HUDEP-2 (cell line): Measurements from ENCODE around the gene WHRN.

Experiments
- DNase-seq, 76 experiments: peaks; one replicate each; lab custom pipeline; 2025; ENCODE audit not compliant: unreplicated experiment in 76 of 76; lab: John Stamatoyannopoulos, UW

The WHRN gene

GRCh38 chr9:114370968-114371320 lies 134.3 kb downstream of the WHRN start:
- DNase-seq: no peak

DNA sequence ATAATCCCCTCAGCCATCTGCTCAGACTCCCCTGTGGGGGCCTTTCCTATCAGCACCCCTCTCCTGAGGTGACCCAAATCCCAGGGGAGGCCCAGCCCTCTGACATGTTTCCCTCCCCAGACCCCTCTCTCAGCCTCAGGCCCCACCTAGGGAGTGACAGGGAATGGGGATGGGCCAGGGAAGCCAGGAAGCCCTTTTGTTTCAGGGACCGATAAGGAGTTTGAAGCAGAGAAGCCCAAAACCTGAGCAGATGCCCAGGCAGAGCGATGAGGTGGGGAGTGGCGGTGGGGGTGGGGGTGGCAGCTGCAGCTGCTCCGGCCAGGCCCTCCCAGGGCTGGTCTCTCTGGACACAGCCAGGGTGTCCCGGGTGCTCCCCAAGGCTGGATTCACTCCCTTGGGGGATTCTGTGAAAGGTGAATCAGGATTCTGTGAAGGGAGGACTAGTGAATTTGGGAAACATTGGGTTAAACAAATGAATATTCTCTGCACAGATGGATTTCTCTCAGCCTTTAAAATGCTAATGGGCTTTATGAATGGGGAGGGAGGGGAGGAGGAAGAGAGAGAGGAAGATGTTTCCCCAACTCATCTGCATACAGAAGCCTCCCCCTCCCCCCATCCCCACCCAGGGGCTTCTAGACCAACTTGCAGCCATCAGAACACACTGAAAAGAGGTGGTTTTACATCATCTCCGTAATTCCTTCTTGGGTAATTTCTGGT lies 134.9 kb downstream of the WHRN start:
- no peak for DNase-seq

GRCh38 chr9:114369216-114370130 lies 135.8 kb downstream of the WHRN start:
- no peak for DNase-seq

- DNase-seq: no peak
Observed at GRCh38 chr9:114367772-114368569, 137.3 kb downstream of the WHRN start.

- DNase-seq: no peak
Observed at GRCh38 chr9:114367366-114367765, 137.9 kb downstream of the WHRN start.

- DNase-seq: no peak
Observed at GRCh38 chr9:114366334-114367128, 138.7 kb downstream of the WHRN start.

- no peak for DNase-seq
Observed at GRCh38 chr9:114365194-114365593, 140.1 kb downstream of the WHRN start.

GRCh38 chr9:114364134-114365041 lies 140.9 kb downstream of the WHRN start:
- DNase-seq: no peak

DNA sequence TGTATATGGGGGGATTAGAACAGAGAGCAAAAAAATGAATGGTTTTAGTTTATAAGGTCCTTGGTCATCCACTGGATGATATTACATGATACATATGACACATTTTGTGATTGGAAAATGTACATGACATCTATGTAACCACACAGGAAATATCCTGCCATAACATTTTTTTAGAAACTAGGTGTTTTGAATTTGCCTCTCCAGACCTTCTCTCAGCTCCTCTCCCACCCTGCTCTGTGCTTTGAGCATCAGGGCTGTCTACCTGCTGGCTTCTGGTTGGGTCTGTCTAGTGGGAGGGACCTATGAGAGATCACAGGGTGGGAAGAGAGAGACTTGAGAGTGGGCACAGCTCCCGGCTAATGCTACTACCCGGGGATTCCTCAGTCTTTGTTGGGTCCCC lies 141.8 kb downstream of the WHRN start:
- no peak for DNase-seq

DNA sequence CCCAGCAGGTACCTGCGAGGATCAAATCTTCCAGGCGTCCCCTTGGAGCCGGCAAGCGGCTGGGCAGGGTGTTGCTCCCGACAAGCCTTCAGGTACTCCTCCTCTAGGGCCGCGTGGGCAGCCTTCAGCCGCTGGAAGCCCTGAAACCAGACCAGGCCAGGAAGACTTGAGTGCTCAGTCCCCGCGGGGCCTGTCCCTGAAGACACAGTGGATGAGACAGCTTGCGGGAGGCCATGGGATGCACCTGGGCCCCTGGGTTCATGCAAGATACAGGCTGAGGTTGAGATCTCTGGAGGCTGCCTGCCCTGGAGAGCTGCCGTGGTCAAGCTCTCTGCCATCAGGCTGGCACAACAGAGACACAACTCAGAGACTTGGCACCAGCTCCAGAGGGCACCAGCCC lies 142.9 kb downstream of the WHRN start:
- DNase-seq: no peak

- no peak for DNase-seq
Observed at GRCh38 chr9:114361542-114361941, 143.7 kb downstream of the WHRN start.

- DNase-seq: no peak
Observed at GRCh38 chr9:114359801-114360200, 145.5 kb downstream of the WHRN start.

GRCh38 chr9:114357911-114358328 lies 147.4 kb downstream of the WHRN start:
- DNase-seq: no peak

DNA sequence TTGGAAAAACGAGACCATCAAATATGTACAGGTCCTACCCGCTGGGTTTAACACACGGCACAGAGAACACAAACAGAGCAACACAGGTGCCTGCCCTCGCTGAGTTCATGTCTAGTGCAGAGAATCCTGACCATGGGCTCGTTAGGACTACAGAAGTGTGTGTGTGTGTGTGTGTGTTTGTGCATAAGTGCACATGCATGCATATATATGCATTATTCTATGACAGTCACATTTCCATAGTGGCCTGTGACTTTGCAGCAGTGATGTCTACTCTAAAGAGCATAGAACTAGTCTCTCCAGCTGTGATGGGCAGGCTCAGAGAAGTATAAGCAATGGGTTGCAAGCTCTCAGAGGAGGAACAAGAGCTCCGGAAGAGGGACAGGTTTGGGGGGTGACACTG lies 147.9 kb downstream of the WHRN start:
- no peak for DNase-seq

- DNase-seq: no peak
Observed at GRCh38 chr9:114356792-114357191, 148.5 kb downstream of the WHRN start.

GRCh38 chr9:114355821-114356220 lies 149.5 kb downstream of the WHRN start:
- DNase-seq: no peak
